K562 (cell line): ENCODE measurements around the gene TREH. TPM values are rescaled to one million over a fixed set of nuclear protein-coding genes. Genes with fewer than 3 reads are reported as not detected.

Experiments
- ATAC-seq: fragments of 200-7000 bp; cut with Tn5 transposase; 3 replicates; pipeline ENCODE4 v1.9.1; 2020; ENCODE audit warnings: moderate library complexity
- BruUV-seq: library from RNA; stranded (reverse); fragments of 400-500 nt; replicated peaks from 2 replicates; lab custom pipeline; 2021; lab: Mats Ljungman, UMichigan
- CTCF ChIA-PET: fragments of 300-600 bp; formaldehyde crosslinking; extraction: SDS; loops from one replicate; lab custom pipeline; 2021; ENCODE audit warnings: low intra/inter-chr PET ratio; lab: Yijun Ruan, JAX
- POLR2A ChIA-PET: fragments of 300-600, 350-650 bp; sonication (Branson Sonifier 250); formaldehyde crosslinking; extraction: SDS; loops from one replicate; lab custom pipeline; 2021; ENCODE audit warnings: antibody characterized with exemption, inconsistent platforms; lab: Yijun Ruan, JAX
- DNase-seq, 4 experiments: peaks; one replicate each; pipeline versions ENCODE4 v3.0.0 to v3.0.0-alpha.2; 2011 to 2018; ENCODE audit warnings: low spot score in 3 of 4, mixed read lengths in 3 of 4; ENCODE audit errors: extremely low read depth in 1 of 4
- FAIRE-seq: peaks from 2 replicates; lab custom pipeline; 2011; peaks lifted over from hg19 to GRCh38; lab: Jason Lieb, UNC
- H2AFZ ChIP-seq: 2 replicates; pipeline ENCODE4 v1.6.0; 2011; ENCODE audit warnings: low read depth, low read length, control low read depth, inconsistent platforms
- H3K27ac ChIP-seq: fragments of 200-600 bp; 3 replicates; pipeline ENCODE4 v1.8.0; 2011; ENCODE audit warnings: low read depth, mild to moderate bottlenecking, control low read depth, inconsistent platforms, low read length, moderate library complexity, mixed read lengths; ENCODE audit errors: extremely low read depth
- H3K27me3 ChIP-seq, 2 experiments: fragments of 300-600 bp in 1 of 2; 2 replicates in 1 of 2; 3 replicates in 1 of 2; pipeline versions ENCODE4 v1.6.0 to v1.8.0; 2011; ENCODE audit warnings: inconsistent platforms in 2 of 2, low read length in 2 of 2, mild to moderate bottlenecking in 1 of 2, mixed read lengths in 1 of 2, moderate library complexity in 1 of 2; ENCODE audit not compliant: control insufficient read depth in 2 of 2, insufficient read depth in 2 of 2
- H3K36me3 ChIP-seq: fragments of 300-600 bp; 3 replicates; pipeline ENCODE4 v1.8.0; 2011; ENCODE audit warnings: mild to moderate bottlenecking, low read length, inconsistent platforms; ENCODE audit not compliant: control insufficient read depth, insufficient read depth
- H3K4me1 ChIP-seq, 2 experiments: fragments of 200-600 bp in 1 of 2; replicated peaks in 1 of 2; 2 replicates in 1 of 2; 3 replicates in 1 of 2; pipeline versions ENCODE4 v1.5.1 to v1.8.0; 2011; ENCODE audit warnings: inconsistent platforms in 2 of 2, low read length in 2 of 2, mild to moderate bottlenecking in 1 of 2, mixed read lengths in 1 of 2, moderate library complexity in 1 of 2; ENCODE audit not compliant: control insufficient read depth in 2 of 2, insufficient read depth in 2 of 2
- H3K4me2 ChIP-seq: 2 replicates; pipeline ENCODE4 v1.6.1; 2011; ENCODE audit warnings: low read length, control low read depth, inconsistent platforms, mixed read lengths; ENCODE audit not compliant: insufficient read depth
- H3K4me3 ChIP-seq: fragments of 200-600 bp; sonication (generic), shearing (Covaris generic); 2 replicates; pipeline ENCODE4 v1.5.1; 2016; ENCODE audit warnings: control low read depth, inconsistent platforms
- H3K79me2 ChIP-seq: fragments of 200-600 bp; 3 replicates; pipeline ENCODE4 v1.8.0; 2011; ENCODE audit warnings: low read length, inconsistent platforms; ENCODE audit not compliant: control insufficient read depth, insufficient read depth
- H3K9ac ChIP-seq, 2 experiments: 2 replicates each; pipeline versions ENCODE4 v1.6.0 to v1.6.1; 2011; ENCODE audit warnings: low read depth in 2 of 2, low read length in 2 of 2, control low read depth in 1 of 2, inconsistent platforms in 1 of 2, mild to moderate bottlenecking in 1 of 2, mixed read lengths in 1 of 2; ENCODE audit not compliant: insufficient read depth in 1 of 2
- H3K9me1 ChIP-seq: one replicate; pipeline ENCODE4 v1.6.0; 2011; ENCODE audit warnings: inconsistent platforms, mild to moderate bottlenecking, low read length, moderate library complexity; ENCODE audit not compliant: control insufficient read depth, insufficient read depth
- H3K9me3 ChIP-seq: replicated peaks from 2 replicates; pipeline ENCODE4 v1.5.1; 2011; ENCODE audit warnings: low read depth, low read length, inconsistent platforms; ENCODE audit not compliant: control insufficient read depth, insufficient read depth
- H4K20me1 ChIP-seq: replicated peaks from 2 replicates; pipeline ENCODE4 v1.6.1; 2011; ENCODE audit warnings: low read length, inconsistent platforms, mixed read lengths; ENCODE audit not compliant: control insufficient read depth, insufficient read depth
- ATF3 ChIP-seq, 2 experiments: fragments of 450-650 bp in 1 of 2; sonication (generic) in 1 of 2; formaldehyde crosslinking in 1 of 2; IDR thresholded peaks in 1 of 2; conservative IDR thresholded peaks in 1 of 2; 2 replicates each; pipeline versions ENCODE4 v1.6.1 to v1.8.1; 2016 to 2023; ENCODE audit warnings: mild to moderate bottlenecking in 2 of 2, moderate library complexity in 2 of 2, inconsistent platforms in 1 of 2, missing genetic modification reagents in 1 of 2
- BRD4 ChIP-seq: fragments of 200-600 bp; sonication (generic); IDR thresholded peaks from 2 replicates; pipeline ENCODE4 v1.6.1; 2017; ENCODE audit warnings: inconsistent platforms
- CBFA2T2 ChIP-seq: fragments of 450-650 bp; conservative IDR thresholded peaks from 2 replicates; pipeline ENCODE4 v1.6.1; 2017; ENCODE audit warnings: mild to moderate bottlenecking
- CBX2 ChIP-seq: fragments of 200-600 bp; sonication (generic); IDR thresholded peaks from one replicate; pipeline ENCODE4 v1.6.1; 2012; ENCODE audit warnings: mild to moderate bottlenecking, low read length, inconsistent platforms; ENCODE audit not compliant: insufficient read depth, poor library complexity, severe bottlenecking
- ELF2 ChIP-seq: fragments of 250-450 bp; sonication (Bioruptor Pico); IDR thresholded peaks from 2 replicates; pipeline ENCODE4 v1.5.0; 2021; ENCODE audit warnings: mild to moderate bottlenecking
- ETV5 ChIP-seq: sonication (generic); formaldehyde crosslinking; IDR thresholded peaks from 2 replicates; pipeline ENCODE4 v1.4.0; 2020; ENCODE audit warnings: low read depth, mild to moderate bottlenecking, missing genetic modification reagents
- HCFC1 ChIP-seq: IDR thresholded peaks from 2 replicates; pipeline ENCODE4 v1.6.1; 2012; ENCODE audit warnings: low read depth, low read length, improper control_type of control experiment
- IRF2 ChIP-seq: sonication (generic); formaldehyde crosslinking; IDR thresholded peaks from 2 replicates; pipeline ENCODE4 v1.8.1; 2022; ENCODE audit warnings: mild to moderate bottlenecking, missing genetic modification reagents
- LEF1 ChIP-seq: fragments of 450-650 bp; IDR thresholded peaks from 2 replicates; pipeline ENCODE4 v1.6.1; 2016; ENCODE audit warnings: mild to moderate bottlenecking
- SAFB2 ChIP-seq: fragments of 200-400 bp; formaldehyde crosslinking; IDR thresholded peaks from 2 replicates; pipeline ENCODE4 v1.6.1; 2018; ENCODE audit warnings: borderline replicate concordance, low read length, low read depth, moderate library complexity; ENCODE audit not compliant: severe bottlenecking
- TCFL5 ChIP-seq: fragments of 250-450 bp; sonication (Bioruptor Pico); conservative IDR thresholded peaks from 2 replicates; pipeline ENCODE4 v1.6.1; 2021; ENCODE audit warnings: mild to moderate bottlenecking, moderate library complexity, matching md5 sums
- XRCC3 ChIP-seq: fragments of 450-650 bp; IDR thresholded peaks from 2 replicates; pipeline ENCODE4 v1.6.1; 2017; ENCODE audit warnings: mild to moderate bottlenecking, moderate library complexity
- ZC3H8 ChIP-seq: fragments of 450-650 bp; IDR thresholded peaks from 2 replicates; pipeline ENCODE4 v1.6.1; 2017
- ZNF3 ChIP-seq: fragments of 250-450 bp; sonication (Bioruptor Pico); IDR thresholded peaks from 2 replicates; pipeline ENCODE4 v1.5.0; 2021; ENCODE audit warnings: mild to moderate bottlenecking, moderate library complexity
- ZNF592 ChIP-seq: fragments of 450-650 bp; IDR thresholded peaks from 2 replicates; pipeline ENCODE4 v1.6.1; 2017; ENCODE audit warnings: antibody characterized with exemption, mild to moderate bottlenecking
- WGBS: fragments of 100-300 bp; shearing (Covaris generic); methylation state at CpG from one replicate; pipeline ENCODE4 v1.1.6; 2016; ENCODE audit warnings: low coverage, mixed read lengths; ENCODE audit not compliant: insufficient coverage; ENCODE audit errors: missing lambda C conversion rate; 5-methylcytosine and 5-hydroxymethylcytosine counted together
- in situ Hi-C: fragments of 300-500 bp; cut with MboI; formaldehyde crosslinking; loops from 4 replicates; pipeline ENCODE4 v1.15.0; 2018; ENCODE audit warnings: inconsistent platforms, mixed read lengths
- intact Hi-C: fragments of 100-400 bp; cut with micrococcal nuclease; formaldehyde crosslinking; loops from 2 replicates; pipeline ENCODE4 v1.14.2; 2022
- polyA plus RNA-seq, 8 experiments: library from polyadenylated mRNA; depleted of rRNA in 4 of 8; stranded (reverse) in 5 of 8; unstranded in 3 of 8; fragments of >200 nt; fragmentation: Nextera tagmentation in 2 of 8; fragmentation: Illumina TruSeq in 1 of 8; extraction: Ambion mirVana in 2 of 8; extraction: Trizol in 1 of 8; gene quantifications; 2 replicates each; pipeline versions ENCODE4 v1.2.1 to v1.2.3, GENCODE V29; 2011 to 2014; ENCODE audit warnings: inconsistent platforms in 1 of 8, missing spikeins in 1 of 8
- total RNA-seq, 7 experiments: library from RNA; depleted of rRNA in 6 of 7; stranded (reverse); fragments of >200 nt in 6 of 7; fragmentation: Illumina TruSeq in 2 of 7; extraction: Trizol in 2 of 7; gene quantifications; 2 replicates each; pipeline versions ENCODE4 v1.2.1 to v1.2.3, GENCODE V29; 2011 to 2021; ENCODE audit warnings: low replicate concordance in 1 of 7
- TF ChIP-seq, protein P1 (sequence below): fragments of 450-650 bp; IDR thresholded peaks from 2 replicates; pipeline ENCODE4 v1.7.1; 2018; ENCODE audit warnings: mild to moderate bottlenecking, low read depth; ENCODE audit not compliant: partially characterized antibody

TREH gene
- total and polyA plus RNA-seq, 9 of the 15 experiments (the other 6 are each of a cell fraction or from before 2014, with no cell fraction given) = 0.09 to 0.20 (median 0.11) TPM; not detected in 6

- FAIRE-seq = no peak
- POLR2A ChIA-PET = interaction anchor here (0.6 to 1.3 kb wide), 2 partner anchors 9 to 15 kb away, joined by 3 to 5 read pairs; no protein-coding TSS in a partner anchor
- in situ Hi-C loops = no loop called here
- no peak for TF ChIP-seq ZC3H8
- no peak for TF ChIP-seq ELF2 (CRISPR knock-in tag)
- TF ChIP-seq XRCC3 = no peak
- TF ChIP-seq TCFL5 (CRISPR knock-in tag) = no peak
- no peak for TF ChIP-seq HCFC1
- no peak for TF ChIP-seq CBX2
- TF ChIP-seq IRF2 (CRISPR knock-in tag) = no peak
- no peak for TF ChIP-seq SAFB2
- TF ChIP-seq ATF3 (IDR thresholded peaks at IDR 0.05) = no peak
- TF ChIP-seq ATF3 (CRISPR knock-in tag; conservative IDR thresholded peaks at IDR 0.05) = no peak
- no peak for TF ChIP-seq CBFA2T2
- no peak for TF ChIP-seq BRD4
- TF ChIP-seq ZNF3 (CRISPR knock-in tag) = no peak
- TF ChIP-seq, protein P1, sequence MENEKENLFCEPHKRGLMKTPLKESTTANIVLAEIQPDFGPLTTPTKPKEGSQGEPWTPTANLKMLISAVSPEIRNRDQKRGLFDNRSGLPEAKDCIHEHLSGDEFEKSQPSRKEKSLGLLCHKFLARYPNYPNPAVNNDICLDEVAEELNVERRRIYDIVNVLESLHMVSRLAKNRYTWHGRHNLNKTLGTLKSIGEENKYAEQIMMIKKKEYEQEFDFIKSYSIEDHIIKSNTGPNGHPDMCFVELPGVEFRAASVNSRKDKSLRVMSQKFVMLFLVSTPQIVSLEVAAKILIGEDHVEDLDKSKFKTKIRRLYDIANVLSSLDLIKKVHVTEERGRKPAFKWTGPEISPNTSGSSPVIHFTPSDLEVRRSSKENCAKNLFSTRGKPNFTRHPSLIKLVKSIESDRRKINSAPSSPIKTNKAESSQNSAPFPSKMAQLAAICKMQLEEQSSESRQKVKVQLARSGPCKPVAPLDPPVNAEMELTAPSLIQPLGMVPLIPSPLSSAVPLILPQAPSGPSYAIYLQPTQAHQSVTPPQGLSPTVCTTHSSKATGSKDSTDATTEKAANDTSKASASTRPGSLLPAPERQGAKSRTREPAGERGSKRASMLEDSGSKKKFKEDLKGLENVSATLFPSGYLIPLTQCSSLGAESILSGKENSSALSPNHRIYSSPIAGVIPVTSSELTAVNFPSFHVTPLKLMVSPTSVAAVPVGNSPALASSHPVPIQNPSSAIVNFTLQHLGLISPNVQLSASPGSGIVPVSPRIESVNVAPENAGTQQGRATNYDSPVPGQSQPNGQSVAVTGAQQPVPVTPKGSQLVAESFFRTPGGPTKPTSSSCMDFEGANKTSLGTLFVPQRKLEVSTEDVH = no peak
- no peak for TF ChIP-seq ZNF592
- TF ChIP-seq ETV5 (CRISPR knock-in tag) = no peak
- TF ChIP-seq LEF1 = no peak
These were observed 8.5 kb upstream of the TREH start for GRCh38 chr11:118687906-118688305.

More at GRCh38 chr11:118687906-118688305, 8.5 kb upstream of the TREH start:
- no peak for ATAC-seq
- no peaks in the 10 kb centered on the region for H3K27me3 ChIP-seq
- 85% methylated on average over 5 of the region's 5 CpGs for WGBS
- H3K9me1 ChIP-seq = no peaks in the 10 kb centered on the region
- H3K9me3 ChIP-seq = no peaks in the 10 kb centered on the region; the same call in 1 of the 2 replicates
- no peak for DNase-seq
- CTCF ChIA-PET = interaction anchor here (1.0 kb wide), 1 partner anchor 28 kb away, joined by 4 read pairs; no protein-coding TSS in a partner anchor
- H3K4me2 ChIP-seq = no peak overlapping the region
- H3K9ac ChIP-seq = 0 out of 4 replicates have a peak overlapping the region, but pooled peaks of 1 of the 2 experiments have one; percentile 27
- intact Hi-C loops = no loop called here
- H3K4me3 ChIP-seq = no peak overlapping the region
- no peaks in the 10 kb centered on the region for H3K36me3 ChIP-seq
- BruUV-seq = TSS peak; percentile 99
- H3K79me2 ChIP-seq = no peaks in the 10 kb centered on the region
- H4K20me1 ChIP-seq = no peaks in the 10 kb centered on the region
- H3K4me1 ChIP-seq = peaks cover 0 to 34% of the 10 kb centered on the region in 2 experiments; a peak in 3 of 5 replicates
- 0 out of 2 replicates have a peak overlapping the region, but pooled peaks have one; percentile 24 for H2AFZ ChIP-seq
- no peak overlapping the region; the same call in 2 of the 3 replicates for H3K27ac ChIP-seq
